Activated CD4-positive, alpha-beta memory T cell treated with anti-CD3 and anti-CD28 coated beads, Interleukin-2, amount 10 ng/mL, durations not matched to agents 7 days and 5 days (primary cell): Measurements from ENCODE around the gene SOX6. TPM values are rescaled to one million over a fixed set of nuclear protein-coding genes. Genes with fewer than 3 reads are reported as not detected.

Experiments used
- CTCF ChIA-PET: fragments of 350-600 bp; sonication (Branson Sonifier 250); formaldehyde crosslinking; loops from one replicate; lab custom pipeline; 2021; ENCODE audit warnings: antibody characterized with exemption, inconsistent platforms; lab: Charles Lee
- POLR2A ChIA-PET: fragments of 350-600 bp; sonication (Branson Sonifier 250); formaldehyde crosslinking; loops from one replicate; lab custom pipeline; 2021; ENCODE audit warnings: antibody characterized with exemption; lab: Charles Lee
- DNase-seq: peaks from one replicate; pipeline ENCODE4 v3.0.0-alpha.2; 2020
- H3K27ac Mint-ChIP-seq: one replicate; pipeline ENCODE4 v1.8.0; 2021; ENCODE audit warnings: mild to moderate bottlenecking, mixed read lengths
- H3K27me3 Mint-ChIP-seq: one replicate; pipeline ENCODE4 v1.8.0; 2021; ENCODE audit warnings: mixed read lengths
- H3K36me3 Mint-ChIP-seq: one replicate; pipeline ENCODE4 v1.8.0; 2021; ENCODE audit warnings: low read depth, mixed read lengths
- H3K4me1 Mint-ChIP-seq: one replicate; pipeline ENCODE4 v1.8.0; 2021; ENCODE audit warnings: mixed read lengths
- H3K4me3 Mint-ChIP-seq: one replicate; pipeline ENCODE4 v1.8.0; 2021; ENCODE audit warnings: mild to moderate bottlenecking, mixed read lengths
- H3K9me3 Mint-ChIP-seq: one replicate; pipeline ENCODE4 v1.8.0; 2021; ENCODE audit warnings: mixed read lengths
- total RNA-seq, 2 experiments: library from RNA; stranded (reverse); gene quantifications; one replicate each; pipeline ENCODE4 v1.2.3, GENCODE V29; 2021

Gene SOX6
- total RNA-seq, 2 experiments from 2014 or later, result not detected

DNA sequence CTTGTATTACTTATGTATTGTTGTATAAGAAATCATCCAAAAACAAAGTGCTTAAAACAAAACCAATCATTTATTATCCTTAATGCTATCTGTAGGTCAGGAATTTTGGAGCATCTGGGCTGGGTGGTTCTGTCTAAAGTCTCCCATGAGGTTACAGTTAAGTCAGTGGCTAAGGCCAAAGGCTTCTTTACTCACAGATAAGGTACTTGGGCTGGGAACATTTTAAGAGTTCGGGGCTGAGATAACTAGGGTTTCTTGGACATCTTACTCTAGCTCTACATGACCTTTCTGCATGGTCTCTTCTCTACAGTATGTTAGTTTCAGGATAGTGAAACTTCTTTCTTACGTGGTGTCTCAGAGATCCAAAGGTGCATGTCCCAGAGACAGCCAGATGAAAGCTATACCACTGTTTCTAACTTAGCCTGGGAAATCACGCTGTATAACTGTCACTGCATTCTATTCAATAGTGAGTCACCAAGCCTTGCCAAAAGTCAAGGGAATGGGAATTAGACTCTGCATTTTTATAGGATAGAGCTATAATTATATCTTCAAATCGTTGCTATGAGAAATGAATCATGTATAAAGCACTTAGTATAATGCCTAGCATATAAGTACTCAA is 29.6 kb downstream of the SOX6 start:
- no peak overlapping the region for H3K27ac Mint-ChIP-seq
- POLR2A ChIA-PET, result no interaction called here
- H3K36me3 Mint-ChIP-seq, result no peaks in the 10 kb centered on the region
- H3K9me3 Mint-ChIP-seq, result no peaks in the 10 kb centered on the region
- H3K4me1 Mint-ChIP-seq, result no peaks in the 10 kb centered on the region
- CTCF ChIA-PET, result no interaction called here
- DNase-seq, result no peak
- H3K4me3 Mint-ChIP-seq, result no peak overlapping the region
- H3K27me3 Mint-ChIP-seq, result no peaks in the 10 kb centered on the region

DNA sequence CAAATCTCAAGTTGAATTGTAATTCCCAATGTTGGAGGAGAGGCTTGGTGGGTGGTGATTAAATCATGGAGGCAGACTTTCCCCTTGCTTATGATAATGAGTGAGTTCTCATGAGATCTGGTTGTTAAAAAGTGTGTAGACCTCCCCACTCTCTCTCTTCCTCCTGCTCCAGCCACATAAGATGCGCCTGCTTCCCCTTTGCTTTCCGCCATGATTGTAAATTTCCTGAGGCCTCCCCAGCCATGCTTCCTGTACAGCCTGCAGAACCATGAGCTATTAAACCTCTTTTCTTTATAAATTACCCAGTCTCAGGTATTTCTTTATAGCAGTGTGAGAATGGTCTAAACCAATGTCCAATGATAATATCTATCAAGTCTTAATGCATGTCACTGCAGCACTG is 34.2 kb downstream of the SOX6 start:
- Mint-ChIP-seq H3K27ac (no peak overlapping the region), H3K27me3 (no peaks in the 10 kb centered on the region), H3K4me3 (no peak overlapping the region), H3K36me3 (no peaks in the 10 kb centered on the region), H3K9me3 (no peaks in the 10 kb centered on the region), H3K4me1 (no peaks in the 10 kb centered on the region)
- no peak for DNase-seq
- ChIA-PET CTCF (no interaction called here), POLR2A (no interaction called here)

GRCh38 chr11:16321148-16321547 is 35.2 kb downstream of the SOX6 start:
- Mint-ChIP-seq H3K4me1 (no peaks in the 10 kb centered on the region), H3K27me3 (no peaks in the 10 kb centered on the region), H3K4me3 (no peak overlapping the region), H3K27ac (no peak overlapping the region), H3K9me3 (no peaks in the 10 kb centered on the region), H3K36me3 (no peaks in the 10 kb centered on the region)
- DNase-seq, result no peak
- POLR2A ChIA-PET, result no interaction called here
- CTCF ChIA-PET, result no interaction called here

- Mint-ChIP-seq H3K4me1 (no peaks in the 10 kb centered on the region), H3K27me3 (no peaks in the 10 kb centered on the region), H3K36me3 (no peaks in the 10 kb centered on the region), H3K9me3 (no peaks in the 10 kb centered on the region), H3K4me3 (no peak overlapping the region), H3K27ac (no peak overlapping the region)
- POLR2A ChIA-PET, result interaction anchor here (0.6 kb wide), 1 partner anchor 112 kb away, joined by 3 read pairs; no protein-coding TSS in a partner anchor
- CTCF ChIA-PET, result no interaction called here
- no peak for DNase-seq
Measured at GRCh38 chr11:16318320-16318719, 38.0 kb downstream of the SOX6 start.

GRCh38 chr11:16317712-16318111 is 38.6 kb downstream of the SOX6 start:
- H3K27ac Mint-ChIP-seq, result no peak overlapping the region
- DNase-seq, result no peak
- CTCF ChIA-PET, result no interaction called here
- no peaks in the 10 kb centered on the region for H3K27me3 Mint-ChIP-seq
- no peak overlapping the region for H3K4me3 Mint-ChIP-seq
- POLR2A ChIA-PET, result interaction anchor here (0.6 kb wide), 1 partner anchor 112 kb away, joined by 3 read pairs; no protein-coding TSS in a partner anchor
- no peaks in the 10 kb centered on the region for H3K36me3 Mint-ChIP-seq
- no peaks in the 10 kb centered on the region for H3K4me1 Mint-ChIP-seq
- H3K9me3 Mint-ChIP-seq, result no peaks in the 10 kb centered on the region

GRCh38 chr11:16313846-16314245 is 42.5 kb downstream of the SOX6 start:
- Mint-ChIP-seq H3K27ac (no peak overlapping the region), H3K9me3 (no peaks in the 10 kb centered on the region), H3K36me3 (no peaks in the 10 kb centered on the region), H3K27me3 (no peaks in the 10 kb centered on the region), H3K4me1 (no peaks in the 10 kb centered on the region), H3K4me3 (no peak overlapping the region)
- CTCF ChIA-PET, result no interaction called here
- no peak for DNase-seq
- POLR2A ChIA-PET, result no interaction called here

DNA sequence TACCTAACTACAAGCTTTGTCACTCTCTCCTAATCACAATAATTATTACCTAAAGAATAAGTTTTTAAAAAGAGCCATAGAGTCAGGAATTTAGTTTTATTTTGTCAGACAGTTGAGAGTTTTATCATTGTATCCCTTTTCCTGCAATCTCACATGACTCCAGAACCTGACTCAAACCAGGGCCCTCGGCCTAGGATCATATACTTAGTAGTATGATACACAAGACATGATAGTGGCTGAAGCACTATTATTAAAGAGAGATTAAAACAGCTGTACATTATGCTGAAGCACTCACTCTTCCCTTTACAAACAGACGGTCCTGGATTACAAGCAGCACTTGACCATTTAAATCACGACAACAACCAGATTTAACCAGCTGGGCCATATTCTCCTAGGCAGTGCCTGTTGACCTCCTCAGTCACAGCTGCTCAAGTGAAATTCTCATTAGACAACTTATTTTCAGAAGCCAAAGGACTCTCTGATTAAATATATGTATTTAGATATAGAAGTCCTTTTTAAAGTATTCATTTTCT is 44.0 kb downstream of the SOX6 start:
- POLR2A ChIA-PET, result no interaction called here
- H3K4me1 Mint-ChIP-seq, result no peaks in the 10 kb centered on the region
- no peaks in the 10 kb centered on the region for H3K36me3 Mint-ChIP-seq

DNA sequence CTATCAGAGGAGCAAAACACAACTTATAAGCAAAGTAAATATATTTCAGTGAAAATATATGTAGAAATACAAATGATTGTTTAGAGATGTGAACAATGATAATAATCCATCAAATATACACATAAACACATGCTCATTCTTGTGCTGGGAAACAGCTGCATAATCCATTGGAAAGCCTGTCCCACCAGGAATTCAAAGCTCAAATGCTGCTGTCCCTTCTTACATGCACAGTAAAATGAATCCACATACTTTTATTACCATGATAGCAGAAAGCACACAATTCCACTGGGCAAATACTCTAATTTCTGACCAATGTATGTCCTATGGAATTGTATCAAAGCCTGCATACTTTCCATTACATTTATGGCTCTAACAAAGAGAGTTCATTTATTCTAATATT is 44.5 kb downstream of the SOX6 start:
- H3K4me3 Mint-ChIP-seq, result no peak overlapping the region
- CTCF ChIA-PET, result no interaction called here
- no peaks in the 10 kb centered on the region for H3K36me3 Mint-ChIP-seq
- no peak overlapping the region for H3K27ac Mint-ChIP-seq
- no peaks in the 10 kb centered on the region for H3K27me3 Mint-ChIP-seq
- H3K9me3 Mint-ChIP-seq, result peaks cover 1% of the 10 kb centered on the region
- H3K4me1 Mint-ChIP-seq, result no peaks in the 10 kb centered on the region
- POLR2A ChIA-PET, result no interaction called here
- no peak for DNase-seq

More for the DNA sequence above, 44.0 kb downstream of the SOX6 start:
- no peak overlapping the region for H3K27ac Mint-ChIP-seq
- CTCF ChIA-PET, result no interaction called here
- no peak for DNase-seq
- no peak overlapping the region for H3K4me3 Mint-ChIP-seq
- H3K27me3 Mint-ChIP-seq, result no peaks in the 10 kb centered on the region
- H3K9me3 Mint-ChIP-seq, result no peaks in the 10 kb centered on the region

GRCh38 chr11:16310943-16311342 is 45.4 kb downstream of the SOX6 start:
- POLR2A ChIA-PET, result no interaction called here
- Mint-ChIP-seq H3K27me3 (no peaks in the 10 kb centered on the region), H3K36me3 (no peaks in the 10 kb centered on the region), H3K9me3 (peaks cover 2% of the 10 kb centered on the region), H3K4me1 (no peaks in the 10 kb centered on the region), H3K4me3 (no peak overlapping the region), H3K27ac (no peak overlapping the region)
- no peak for DNase-seq
- CTCF ChIA-PET, result no interaction called here

DNA sequence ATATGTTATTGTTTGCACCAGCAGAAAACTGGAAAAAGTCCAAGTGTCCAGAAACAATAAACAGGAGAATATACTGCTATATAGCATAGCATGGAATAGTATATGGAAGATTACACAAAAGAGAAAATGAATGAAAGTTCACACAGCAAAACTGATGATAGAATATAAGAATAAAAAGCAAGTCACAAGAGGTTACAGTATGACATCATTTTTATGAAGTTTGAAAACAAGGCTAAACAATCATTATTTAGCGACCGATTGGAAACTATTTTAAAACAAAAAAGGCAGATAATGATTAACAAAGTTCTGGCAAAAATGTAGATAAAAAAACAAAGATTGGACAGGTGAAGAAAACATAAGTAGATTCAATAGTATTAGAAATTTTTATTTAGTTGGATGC is 47.1 kb downstream of the SOX6 start:
- CTCF ChIA-PET, result no interaction called here
- H3K27ac Mint-ChIP-seq, result no peak overlapping the region

GRCh38 chr11:16301462-16301861 is 54.9 kb downstream of the SOX6 start:
- CTCF ChIA-PET, result no interaction called here
- Mint-ChIP-seq H3K4me3 (no peak overlapping the region), H3K27ac (no peak overlapping the region), H3K36me3 (no peaks in the 10 kb centered on the region), H3K9me3 (peaks cover 8% of the 10 kb centered on the region), H3K27me3 (no peaks in the 10 kb centered on the region), H3K4me1 (no peaks in the 10 kb centered on the region)
- POLR2A ChIA-PET, result no interaction called here
- no peak for DNase-seq

More for the DNA sequence above, 47.1 kb downstream of the SOX6 start:
- no peaks in the 10 kb centered on the region for H3K27me3 Mint-ChIP-seq
- no peak overlapping the region for H3K4me3 Mint-ChIP-seq
- no peaks in the 10 kb centered on the region for H3K4me1 Mint-ChIP-seq
- H3K9me3 Mint-ChIP-seq, result peaks cover 2% of the 10 kb centered on the region
- POLR2A ChIA-PET, result no interaction called here
- no peak for DNase-seq
- no peaks in the 10 kb centered on the region for H3K36me3 Mint-ChIP-seq

GRCh38 chr11:16299884-16300782 is 56.2 kb downstream of the SOX6 start:
- no peak overlapping the region for H3K27ac Mint-ChIP-seq
- DNase-seq, result no peak
- no peaks in the 10 kb centered on the region for H3K36me3 Mint-ChIP-seq
- no peaks in the 10 kb centered on the region for H3K27me3 Mint-ChIP-seq
- peaks cover 8% of the 10 kb centered on the region for H3K9me3 Mint-ChIP-seq
- no peaks in the 10 kb centered on the region for H3K4me1 Mint-ChIP-seq
- ChIA-PET POLR2A (no interaction called here), CTCF (no interaction called here)
- no peak overlapping the region for H3K4me3 Mint-ChIP-seq

DNA sequence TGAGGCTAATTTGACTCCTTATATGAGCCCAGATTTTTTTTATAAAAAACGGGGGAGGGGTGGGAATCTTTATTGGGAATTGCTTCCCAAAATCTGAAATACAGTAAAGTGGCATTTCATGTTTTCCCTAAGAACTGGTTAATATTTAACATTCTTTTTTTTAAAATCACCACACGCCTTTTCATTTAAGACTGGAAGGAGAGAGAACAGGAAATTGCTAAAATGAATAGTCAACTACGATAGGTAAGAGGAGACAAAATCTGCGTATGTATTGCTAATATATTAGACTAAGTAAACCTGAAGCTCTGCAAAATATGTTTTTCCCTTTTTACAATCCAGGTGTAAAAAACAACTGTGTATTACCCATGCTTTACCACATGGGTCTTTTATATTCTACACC is 57.0 kb downstream of the SOX6 start:
- CTCF ChIA-PET, result no interaction called here
- no peak for DNase-seq
- no peaks in the 10 kb centered on the region for H3K27me3 Mint-ChIP-seq
- H3K36me3 Mint-ChIP-seq, result no peaks in the 10 kb centered on the region
- peaks cover 8% of the 10 kb centered on the region for H3K9me3 Mint-ChIP-seq
- H3K4me3 Mint-ChIP-seq, result no peak overlapping the region
- H3K4me1 Mint-ChIP-seq, result no peaks in the 10 kb centered on the region
- H3K27ac Mint-ChIP-seq, result no peak overlapping the region
- POLR2A ChIA-PET, result no interaction called here
